Uterus (tissue), 4 donors: ENCODE results near the gene TMEM258. TPM values are rescaled to one million over a fixed set of nuclear protein-coding genes. Genes with fewer than 3 reads are reported as not detected.

Experiments
- DNase-seq, 2 donors: peaks; one replicate each; pipeline ENCODE4 v3.0.0-alpha.2; 2019 to 2020
- H3K27ac ChIP-seq, 2 donors: fragments of 200-600 bp; sonication (generic); 1 replicate in 1 of 2; 2 replicates in 1 of 2; pipeline ENCODE4 v1.5.1; 2016 to 2018
- H3K27me3 ChIP-seq, 2 donors: fragments of 200-600 bp; sonication (generic); one replicate each; pipeline ENCODE4 v1.5.1; 2018 to 2019; ENCODE audit warnings: control low read depth in 1 of 2
- H3K36me3 ChIP-seq, 2 donors: fragments of 200-600 bp; sonication (generic); one replicate each; pipeline ENCODE4 v1.5.1; 2019; ENCODE audit warnings: control low read depth in 1 of 2
- H3K4me1 ChIP-seq, 2 donors: fragments of 200-600 bp; sonication (generic); one replicate each; pipeline ENCODE4 v1.5.1; 2018 to 2019; ENCODE audit warnings: control low read depth in 1 of 2
- H3K4me3 ChIP-seq, 2 donors: fragments of 200-600 bp; sonication (generic); 1 replicate in 1 of 2; 2 replicates in 1 of 2; pipeline ENCODE4 v1.5.1; 2018 to 2019; ENCODE audit warnings: mild to moderate bottlenecking in 1 of 2
- H3K9me3 ChIP-seq, 2 donors: fragments of 200-600 bp; sonication (generic); one replicate each; pipeline ENCODE4 v1.5.1; 2019; ENCODE audit warnings: control low read depth in 1 of 2
- POLR2A ChIP-seq, 2 donors: fragments of 450-650 bp; IDR thresholded peaks; one replicate each; pipeline ENCODE4 v1.6.1; 2016; ENCODE audit warnings: antibody characterized with exemption in 2 of 2, mild to moderate bottlenecking in 1 of 2, moderate library complexity in 1 of 2
- intact Hi-C: fragments of 100-400 bp; cut with DNase I; formaldehyde crosslinking; loops from one replicate; pipeline ENCODE4 v1.15.1; 2023; ENCODE audit warnings: low total_unique reads
- total RNA-seq, 4 donors: library from RNA; depleted of rRNA in 3 of 4; stranded (reverse); fragments of >200 nt in 3 of 4; gene quantifications; one replicate each; pipeline versions ENCODE4 v1.1.0 to v1.2.4, GENCODE V29; 2014 to 2023
- TF ChIP-seq, protein P1 (sequence below), 4 experiments: fragments of 200-600 bp in 2 of 4; fragments of 450-650 bp in 2 of 4; sonication (generic) in 2 of 4; IDR thresholded peaks; one replicate each; pipeline ENCODE4 v1.5.1; 2016 to 2019; ENCODE audit warnings: antibody characterized with exemption in 4 of 4, mild to moderate bottlenecking in 2 of 4, moderate library complexity in 1 of 4
- donor health status: DM: yes; HTN: yes; CAD: no.

The TMEM258 gene
- total RNA-seq, 4 donors from 2014 or later, result 14.6 to 96.9 (median 38.7) TPM

DNA sequence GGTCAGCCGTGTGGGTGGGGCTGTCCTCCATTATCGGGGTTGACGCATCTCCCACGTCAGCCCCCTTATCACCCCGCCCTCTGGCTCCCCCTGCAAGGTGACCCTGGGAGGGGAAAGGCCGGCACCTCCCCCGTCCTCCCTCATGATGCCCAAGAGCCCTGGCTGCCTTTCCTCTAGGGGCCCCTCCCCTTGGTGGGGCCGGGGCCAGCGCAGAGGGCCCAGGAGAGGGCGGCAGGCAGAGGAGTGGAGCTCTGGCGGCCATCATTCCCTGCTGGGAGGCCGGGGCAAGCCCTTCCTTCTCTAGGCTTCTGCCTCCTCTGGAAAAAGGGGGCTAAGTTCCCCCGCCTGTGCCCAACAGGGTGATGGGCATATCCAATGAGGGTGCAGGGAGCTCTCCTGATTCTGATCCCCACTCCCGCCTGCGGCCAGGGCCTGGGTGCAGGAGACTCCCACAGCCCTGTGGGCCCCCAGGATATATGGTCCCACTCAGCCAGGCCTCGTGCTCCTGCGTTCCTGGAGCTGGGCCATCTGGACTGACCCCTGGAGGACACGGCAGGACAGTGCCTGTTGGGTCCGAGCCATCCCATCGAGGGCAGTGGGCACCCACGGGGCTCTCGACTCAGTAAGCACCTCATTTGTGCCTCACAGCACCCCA, 27.7 kb downstream of the TMEM258 start:
- peak overlapping the region; percentile 93 to 95 for H3K27ac ChIP-seq
- TF ChIP-seq, protein P1, sequence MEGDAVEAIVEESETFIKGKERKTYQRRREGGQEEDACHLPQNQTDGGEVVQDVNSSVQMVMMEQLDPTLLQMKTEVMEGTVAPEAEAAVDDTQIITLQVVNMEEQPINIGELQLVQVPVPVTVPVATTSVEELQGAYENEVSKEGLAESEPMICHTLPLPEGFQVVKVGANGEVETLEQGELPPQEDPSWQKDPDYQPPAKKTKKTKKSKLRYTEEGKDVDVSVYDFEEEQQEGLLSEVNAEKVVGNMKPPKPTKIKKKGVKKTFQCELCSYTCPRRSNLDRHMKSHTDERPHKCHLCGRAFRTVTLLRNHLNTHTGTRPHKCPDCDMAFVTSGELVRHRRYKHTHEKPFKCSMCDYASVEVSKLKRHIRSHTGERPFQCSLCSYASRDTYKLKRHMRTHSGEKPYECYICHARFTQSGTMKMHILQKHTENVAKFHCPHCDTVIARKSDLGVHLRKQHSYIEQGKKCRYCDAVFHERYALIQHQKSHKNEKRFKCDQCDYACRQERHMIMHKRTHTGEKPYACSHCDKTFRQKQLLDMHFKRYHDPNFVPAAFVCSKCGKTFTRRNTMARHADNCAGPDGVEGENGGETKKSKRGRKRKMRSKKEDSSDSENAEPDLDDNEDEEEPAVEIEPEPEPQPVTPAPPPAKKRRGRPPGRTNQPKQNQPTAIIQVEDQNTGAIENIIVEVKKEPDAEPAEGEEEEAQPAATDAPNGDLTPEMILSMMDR (IDR thresholded peaks at IDR 0.05), result no peak
- peak in 1 of 2 donors; percentile 21 for TF ChIP-seq POLR2A (IDR thresholded peaks at IDR 0.05)

DNA sequence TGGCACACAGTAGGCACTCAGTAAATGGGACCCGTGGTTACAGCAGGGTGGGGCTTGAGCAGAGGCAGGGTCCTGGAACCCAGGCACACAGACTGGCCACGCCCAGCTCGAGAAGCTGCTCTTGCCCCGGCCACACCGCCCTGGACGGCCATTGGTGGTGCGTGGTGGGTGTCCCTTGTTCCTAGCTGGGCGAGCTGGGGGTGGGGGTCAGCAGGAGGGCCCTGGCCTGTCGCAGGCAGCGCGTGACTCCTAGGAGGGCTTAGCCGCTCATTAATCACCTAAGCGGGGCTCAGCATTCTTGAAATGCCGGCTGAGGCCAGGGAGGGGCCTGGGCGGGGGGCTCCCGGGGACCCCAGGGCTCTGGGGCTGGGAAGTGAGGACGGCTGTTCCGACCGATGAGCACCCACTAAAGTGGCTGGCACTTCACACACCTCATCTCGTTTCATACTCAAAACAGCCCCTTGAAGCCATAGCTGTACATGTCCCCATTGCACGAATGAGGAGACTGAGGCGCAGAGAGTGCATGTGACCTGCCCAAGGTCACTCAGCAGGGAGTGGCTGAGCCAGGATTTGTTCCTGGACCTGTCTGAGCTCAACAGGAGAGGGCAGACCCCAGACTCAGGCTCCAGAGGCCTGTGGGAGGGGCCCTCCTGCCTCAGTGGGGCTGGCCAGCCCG, 28.3 kb downstream of the TMEM258 start:
- H3K9me3 ChIP-seq, result no peaks in the 10 kb centered on the region
- no peaks in the 10 kb centered on the region for H3K27me3 ChIP-seq
- DNase-seq, result no peak
- intact Hi-C loops, result no loop called here
- H3K4me3 ChIP-seq, result no peak overlapping the region
- TF ChIP-seq, protein P1 (IDR thresholded peaks at IDR 0.05), result no peak
- TF ChIP-seq POLR2A (IDR thresholded peaks at IDR 0.05), result no peak
- peaks cover 0 to 12% of the 10 kb centered on the region in 2 donors for H3K4me1 ChIP-seq
- H3K27ac ChIP-seq, result peak overlapping the region; percentile 93 to 95
- no peaks in the 10 kb centered on the region for H3K36me3 ChIP-seq

More for the DNA sequence above, 27.7 kb downstream of the TMEM258 start:
- peak; percentile 76 to 82 for DNase-seq
- Histone ChIP-seq H3K27me3 (no peaks in the 10 kb centered on the region), H3K9me3 (no peaks in the 10 kb centered on the region), H3K4me3 (no peak overlapping the region), H3K36me3 (no peaks in the 10 kb centered on the region), H3K4me1 (peaks cover 0 to 12% of the 10 kb centered on the region in 2 donors)
- intact Hi-C loops, result no loop called here

DNA sequence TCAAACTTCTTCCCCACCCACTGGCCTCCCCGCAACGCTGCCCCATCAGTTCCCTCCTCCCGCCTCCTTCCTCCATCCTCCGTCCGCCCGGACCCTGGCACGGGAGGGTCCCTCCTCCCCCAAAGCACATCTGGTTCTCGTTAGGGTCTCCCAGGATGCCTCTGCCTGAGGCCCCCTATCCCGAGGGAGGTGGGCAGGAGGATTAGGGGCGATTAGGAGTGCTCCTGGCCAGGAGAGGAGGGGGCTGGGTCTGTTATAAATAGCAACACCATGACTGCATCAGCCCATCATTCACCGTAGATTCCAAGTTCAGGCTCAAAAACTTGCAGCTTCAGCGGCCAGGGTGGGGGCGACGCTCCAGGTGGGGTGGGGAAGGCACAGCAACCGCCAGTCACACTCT, 29.6 kb downstream of the TMEM258 start:
- Histone ChIP-seq H3K36me3 (no peaks in the 10 kb centered on the region), H3K4me3 (no peak overlapping the region), H3K27me3 (no peaks in the 10 kb centered on the region), H3K9me3 (no peaks in the 10 kb centered on the region), H3K27ac (peak overlapping the region; percentile 93 to 95), H3K4me1 (peaks cover 0 to 12% of the 10 kb centered on the region in 2 donors)
- peak; percentile 48 to 55 for DNase-seq
- intact Hi-C loops, result no loop called here
- TF ChIP-seq, protein P1 (IDR thresholded peaks at IDR 0.05), result no peak
- TF ChIP-seq POLR2A (IDR thresholded peaks at IDR 0.05), result no peak

DNA sequence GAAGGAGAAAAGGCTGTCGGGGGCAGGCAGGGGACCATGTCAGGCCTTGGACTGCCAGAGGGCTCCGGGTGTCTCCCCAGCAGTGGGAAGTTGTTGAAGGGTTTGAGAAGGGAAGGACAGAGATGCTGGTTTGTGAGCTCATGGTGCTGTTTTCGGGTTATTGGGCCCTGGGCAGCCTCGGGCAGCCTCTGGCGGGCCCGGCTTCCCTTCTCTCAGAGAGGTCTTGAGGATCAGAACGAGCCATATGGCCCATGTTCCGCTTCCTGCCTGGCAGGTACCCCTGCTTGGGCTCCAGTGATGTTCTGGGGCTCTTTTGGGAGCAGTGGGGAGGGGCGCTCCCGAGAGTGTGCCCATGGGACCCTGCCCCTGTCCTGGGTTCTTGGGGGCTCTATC, 30.2 kb downstream of the TMEM258 start:
- H3K27ac ChIP-seq, result peak overlapping the region; percentile 93 to 95
- TF ChIP-seq, protein P1 (IDR thresholded peaks at IDR 0.05), result no peak
- no peak for TF ChIP-seq POLR2A (IDR thresholded peaks at IDR 0.05)
- intact Hi-C loops, result no loop called here
- no peaks in the 10 kb centered on the region for H3K36me3 ChIP-seq
- no peaks in the 10 kb centered on the region for H3K27me3 ChIP-seq
- H3K9me3 ChIP-seq, result no peaks in the 10 kb centered on the region
- no peak for DNase-seq
- no peak overlapping the region for H3K4me3 ChIP-seq
- H3K4me1 ChIP-seq, result peaks cover 0 to 12% of the 10 kb centered on the region in 2 donors
